BE2C (cell line): ENCODE data around the gene AFF1.

Experiments used
- DNase-seq: peaks from one replicate; pipeline ENCODE4 v3.0.0-alpha.2; 2020
- H3K27me3 ChIP-seq: fragments of 250-450 bp; sonication (Bioruptor Pico); 2 replicates; pipeline ENCODE4 v1.5.1; 2020; ENCODE audit warnings: mild to moderate bottlenecking
- H3K36me3 ChIP-seq: fragments of 250-450 bp; sonication (Bioruptor Pico); 2 replicates; pipeline ENCODE4 v1.5.1; 2020; ENCODE audit warnings: mild to moderate bottlenecking
- H3K4me1 ChIP-seq: fragments of 250-450 bp; sonication (Bioruptor Pico); 2 replicates; pipeline ENCODE4 v1.5.1; 2020
- H3K4me3 ChIP-seq: 2 replicates; pipeline ENCODE4 v1.5.1; 2011; ENCODE audit warnings: low read depth, low read length
- H3K9me3 ChIP-seq: fragments of 250-450 bp; sonication (Bioruptor Pico); 2 replicates; pipeline ENCODE4 v1.5.1; 2020
- TF ChIP-seq, protein P1 (sequence below): IDR thresholded peaks from 2 replicates; pipeline ENCODE4 v1.5.1; 2012; ENCODE audit warnings: mild to moderate bottlenecking, low read depth, low read length

The AFF1 gene

DNA sequence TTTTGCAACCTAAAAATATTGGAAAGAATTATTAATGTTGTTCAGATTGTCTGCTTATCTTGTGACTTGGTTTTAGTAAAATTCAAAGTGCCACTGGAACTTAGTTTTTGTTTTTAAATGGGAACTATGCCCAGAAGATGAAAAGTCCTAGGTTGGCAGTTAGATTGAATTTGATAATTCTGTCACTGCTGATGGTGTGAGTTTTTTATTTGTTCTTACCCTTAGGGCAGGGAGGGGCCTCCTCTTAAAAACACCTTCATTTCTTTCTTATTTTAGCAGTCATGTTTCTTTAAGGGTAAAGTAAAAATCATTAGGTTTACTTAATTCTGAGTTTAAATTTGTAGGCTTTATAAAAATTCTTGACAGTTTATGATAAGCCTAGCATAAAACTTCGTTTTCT, 80.6 kb downstream of the AFF1 start:
- H3K4me3 ChIP-seq, result no peak overlapping the region
- no peaks in the 10 kb centered on the region for H3K9me3 ChIP-seq
- no peaks in the 10 kb centered on the region; the same call in 1 of the 2 replicates for H3K36me3 ChIP-seq
- DNase-seq, result no peak
- H3K27me3 ChIP-seq, result no peaks in the 10 kb centered on the region
- H3K4me1 ChIP-seq, result peaks cover 37% of the 10 kb centered on the region
- TF ChIP-seq, protein P1, sequence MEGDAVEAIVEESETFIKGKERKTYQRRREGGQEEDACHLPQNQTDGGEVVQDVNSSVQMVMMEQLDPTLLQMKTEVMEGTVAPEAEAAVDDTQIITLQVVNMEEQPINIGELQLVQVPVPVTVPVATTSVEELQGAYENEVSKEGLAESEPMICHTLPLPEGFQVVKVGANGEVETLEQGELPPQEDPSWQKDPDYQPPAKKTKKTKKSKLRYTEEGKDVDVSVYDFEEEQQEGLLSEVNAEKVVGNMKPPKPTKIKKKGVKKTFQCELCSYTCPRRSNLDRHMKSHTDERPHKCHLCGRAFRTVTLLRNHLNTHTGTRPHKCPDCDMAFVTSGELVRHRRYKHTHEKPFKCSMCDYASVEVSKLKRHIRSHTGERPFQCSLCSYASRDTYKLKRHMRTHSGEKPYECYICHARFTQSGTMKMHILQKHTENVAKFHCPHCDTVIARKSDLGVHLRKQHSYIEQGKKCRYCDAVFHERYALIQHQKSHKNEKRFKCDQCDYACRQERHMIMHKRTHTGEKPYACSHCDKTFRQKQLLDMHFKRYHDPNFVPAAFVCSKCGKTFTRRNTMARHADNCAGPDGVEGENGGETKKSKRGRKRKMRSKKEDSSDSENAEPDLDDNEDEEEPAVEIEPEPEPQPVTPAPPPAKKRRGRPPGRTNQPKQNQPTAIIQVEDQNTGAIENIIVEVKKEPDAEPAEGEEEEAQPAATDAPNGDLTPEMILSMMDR, result no peak

DNA sequence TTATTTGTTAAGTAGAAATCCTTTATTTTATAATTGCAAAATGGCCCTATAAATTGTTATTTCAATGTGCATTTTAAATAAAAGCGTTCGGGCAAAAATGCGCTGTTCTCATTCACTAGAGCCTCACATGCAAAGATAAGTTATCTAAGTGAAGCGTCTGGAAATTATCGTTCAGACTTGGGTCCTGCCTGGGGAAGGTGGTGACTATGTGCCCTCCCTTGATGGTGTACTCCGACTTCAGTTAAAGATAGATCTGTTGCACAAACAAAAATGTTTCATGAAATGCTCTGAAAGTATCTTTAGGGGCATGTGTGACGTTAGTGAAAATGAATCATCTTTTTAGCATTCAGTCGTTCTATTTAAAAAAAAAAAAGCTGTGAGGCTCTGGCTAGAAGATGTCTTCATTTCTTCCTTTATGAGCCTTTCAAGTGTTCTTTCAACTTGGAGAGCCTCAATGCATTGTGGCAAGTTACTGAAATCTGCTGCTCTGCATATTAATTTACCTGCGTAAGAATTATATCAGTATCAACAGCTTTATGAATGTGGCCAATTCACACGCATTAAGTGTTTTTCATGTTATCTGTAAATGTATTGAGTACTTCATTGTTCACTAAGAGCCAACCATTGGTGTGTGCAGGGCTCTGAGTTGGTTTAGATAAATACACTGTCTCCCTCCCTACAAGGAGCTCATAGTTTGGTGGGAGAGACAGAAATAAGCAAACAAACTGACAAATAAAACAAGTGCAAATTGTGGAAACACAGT, 83.0 kb downstream of the AFF1 start:
- no peak for DNase-seq
- no peaks in the 10 kb centered on the region for H3K27me3 ChIP-seq

DNA sequence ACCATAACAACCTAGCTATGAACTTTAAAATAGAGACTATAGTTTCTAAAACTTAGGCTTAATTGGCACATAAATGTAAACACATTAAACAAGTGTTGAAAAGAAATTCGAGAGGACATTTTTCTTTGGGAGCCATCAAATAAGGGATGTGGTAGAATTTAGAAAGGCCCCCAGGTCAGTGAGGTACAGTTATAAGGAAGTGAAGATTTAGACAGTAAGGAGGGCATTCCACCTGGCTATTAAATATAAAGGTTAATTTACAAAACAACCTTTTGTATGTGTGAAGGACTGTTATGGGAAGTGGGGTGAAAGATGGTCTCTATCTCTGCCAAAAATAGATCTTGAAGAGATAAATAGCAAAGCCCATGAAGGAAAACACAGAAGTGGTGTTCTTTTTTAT, 83.9 kb downstream of the AFF1 start:
- no peaks in the 10 kb centered on the region for H3K9me3 ChIP-seq
- TF ChIP-seq, protein P1, result no peak
- no peaks in the 10 kb centered on the region for H3K27me3 ChIP-seq
- H3K36me3 ChIP-seq, result no peaks in the 10 kb centered on the region; the same call in 1 of the 2 replicates
- no peak for DNase-seq
- H3K4me3 ChIP-seq, result no peak overlapping the region
- H3K4me1 ChIP-seq, result peaks cover 45% of the 10 kb centered on the region

More for the DNA sequence above, 83.0 kb downstream of the AFF1 start:
- Histone ChIP-seq H3K4me1 (peaks cover 41% of the 10 kb centered on the region), H3K4me3 (no peak overlapping the region), H3K9me3 (no peaks in the 10 kb centered on the region), H3K36me3 (no peaks in the 10 kb centered on the region; the same call in 1 of the 2 replicates)
- TF ChIP-seq, protein P1, result no peak

DNA sequence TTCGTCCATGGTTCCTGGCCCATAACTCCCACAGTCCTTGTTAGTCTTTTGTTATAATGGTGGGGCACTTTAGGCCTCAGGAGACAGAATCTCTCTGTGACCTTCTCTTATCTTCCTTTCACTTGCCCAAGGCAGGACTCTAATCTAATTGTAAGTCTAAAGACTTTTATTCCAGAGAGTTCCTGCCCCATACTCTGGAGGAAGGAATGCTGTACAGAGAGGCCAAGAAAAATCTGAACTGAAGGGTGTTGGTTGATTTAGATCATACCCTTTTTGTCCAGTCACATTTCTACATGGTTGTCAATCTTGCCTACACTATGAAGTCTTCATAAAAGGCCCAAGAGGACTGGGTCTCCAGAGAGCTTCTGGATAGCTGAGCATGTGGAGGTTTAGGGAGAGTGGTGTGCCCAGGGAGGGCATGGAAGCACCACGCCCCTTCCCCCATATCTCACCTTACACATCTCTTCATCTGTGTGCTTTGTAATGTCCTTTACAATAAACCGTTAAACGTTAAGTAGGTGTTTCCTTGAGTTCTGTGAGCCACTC, 84.5 kb downstream of the AFF1 start:
- Histone ChIP-seq H3K4me3 (no peak overlapping the region), H3K4me1 (peaks cover 50% of the 10 kb centered on the region), H3K36me3 (no peaks in the 10 kb centered on the region; the same call in 1 of the 2 replicates), H3K9me3 (no peaks in the 10 kb centered on the region), H3K27me3 (no peaks in the 10 kb centered on the region)
- DNase-seq, result no peak
- TF ChIP-seq, protein P1, result no peak

DNA sequence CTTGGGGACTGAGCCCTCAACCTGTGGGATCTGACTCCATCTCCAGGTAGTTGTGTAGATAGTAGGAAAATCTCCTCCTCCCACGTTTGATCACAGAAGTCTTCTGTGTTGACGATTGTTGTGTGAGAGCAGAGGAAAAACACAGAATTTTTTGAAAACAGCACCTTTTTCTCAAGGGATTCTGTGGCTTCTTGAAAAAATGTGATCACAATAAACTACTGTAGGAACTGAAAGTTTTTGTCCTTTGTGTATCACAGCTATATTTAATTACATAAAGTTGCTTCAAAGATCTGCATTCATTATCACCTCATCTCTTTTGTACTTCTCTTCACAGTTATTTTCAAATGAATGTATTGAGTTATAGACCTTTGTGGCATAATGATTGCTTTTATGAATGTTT, 85.1 kb downstream of the AFF1 start:
- TF ChIP-seq, protein P1, result no peak
- peaks cover 46% of the 10 kb centered on the region for H3K4me1 ChIP-seq
- no peaks in the 10 kb centered on the region for H3K9me3 ChIP-seq
- no peaks in the 10 kb centered on the region for H3K27me3 ChIP-seq
- no peak for DNase-seq
- no peaks in the 10 kb centered on the region; the same call in 1 of the 2 replicates for H3K36me3 ChIP-seq
- H3K4me3 ChIP-seq, result no peak overlapping the region

DNA sequence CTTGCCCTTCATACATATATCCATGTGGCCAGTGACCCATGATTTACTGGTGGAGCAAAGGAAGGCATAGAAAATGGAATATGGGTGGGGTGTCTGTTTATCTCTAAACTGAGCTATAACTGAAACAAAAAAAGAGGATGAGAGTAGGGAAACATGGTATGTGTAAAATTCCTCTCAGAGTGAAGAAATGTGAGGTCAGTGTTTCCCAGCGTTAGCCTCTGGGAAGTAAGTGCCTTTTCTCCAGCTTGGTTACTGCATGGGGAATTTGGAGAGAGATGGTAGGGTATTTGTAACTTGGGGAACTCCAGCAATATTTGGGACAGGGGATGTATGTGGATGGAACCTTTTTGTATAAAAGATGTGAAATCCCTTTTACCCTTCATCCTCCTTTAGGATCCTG, 89.4 kb downstream of the AFF1 start:
- no peak for DNase-seq
- no peak overlapping the region for H3K4me3 ChIP-seq
- no peaks in the 10 kb centered on the region for H3K27me3 ChIP-seq
- TF ChIP-seq, protein P1, result no peak
- no peaks in the 10 kb centered on the region for H3K36me3 ChIP-seq
- peaks cover 24% of the 10 kb centered on the region for H3K4me1 ChIP-seq
- H3K9me3 ChIP-seq, result no peaks in the 10 kb centered on the region
